Activated T-helper 1 cell treated with anti-CD3 and anti-CD28 coated beads, Interleukin-12 subunit alpha, Interleukin-12 subunit beta, Interleukin-2, Interleukin-4 antibody, amounts not matched to agents 30 ng/mL and 10 ng/mL and 1 ng/mL, durations not matched to agents 14 hours and 24 hours and 36 hours (primary cell): ENCODE data around the gene ZBTB25. TPM values are rescaled to one million over a fixed set of nuclear protein-coding genes. Genes with fewer than 3 reads are reported as not detected.

ENCODE experiments used
- DNase-seq: peaks from one replicate; pipeline ENCODE4 v3.0.0; 2021; ENCODE audit warnings: low spot score
- H3K27ac Mint-ChIP-seq: one replicate; pipeline ENCODE4 v1.8.0; 2021; ENCODE audit warnings: mild to moderate bottlenecking, mixed read lengths
- H3K27me3 Mint-ChIP-seq: one replicate; pipeline ENCODE4 v1.8.0; 2022; ENCODE audit warnings: mild to moderate bottlenecking, moderate library complexity, mixed read lengths; ENCODE audit not compliant: insufficient read depth
- H3K36me3 Mint-ChIP-seq: one replicate; pipeline ENCODE4 v1.8.0; 2021; ENCODE audit warnings: low read depth, mixed read lengths
- H3K4me1 Mint-ChIP-seq: one replicate; pipeline ENCODE4 v1.8.0; 2021; ENCODE audit warnings: low read depth, mixed read lengths
- H3K4me3 Mint-ChIP-seq: one replicate; pipeline ENCODE4 v1.8.0; 2021; ENCODE audit warnings: mild to moderate bottlenecking, moderate library complexity, mixed read lengths
- H3K9me3 Mint-ChIP-seq: one replicate; pipeline ENCODE4 v1.8.0; 2021; ENCODE audit warnings: mixed read lengths
- intact Hi-C: fragments of 100-400 bp; cut with micrococcal nuclease; formaldehyde crosslinking; loops from one replicate; pipeline ENCODE4 v1.15.1; 2024
- total RNA-seq: library from RNA; stranded (reverse); gene quantifications from 2 replicates; pipeline ENCODE4 v1.2.3, GENCODE V29; 2022

ZBTB25 gene
- total RNA-seq, 1 donor from 2014 or later: 19.6 TPM

DNA sequence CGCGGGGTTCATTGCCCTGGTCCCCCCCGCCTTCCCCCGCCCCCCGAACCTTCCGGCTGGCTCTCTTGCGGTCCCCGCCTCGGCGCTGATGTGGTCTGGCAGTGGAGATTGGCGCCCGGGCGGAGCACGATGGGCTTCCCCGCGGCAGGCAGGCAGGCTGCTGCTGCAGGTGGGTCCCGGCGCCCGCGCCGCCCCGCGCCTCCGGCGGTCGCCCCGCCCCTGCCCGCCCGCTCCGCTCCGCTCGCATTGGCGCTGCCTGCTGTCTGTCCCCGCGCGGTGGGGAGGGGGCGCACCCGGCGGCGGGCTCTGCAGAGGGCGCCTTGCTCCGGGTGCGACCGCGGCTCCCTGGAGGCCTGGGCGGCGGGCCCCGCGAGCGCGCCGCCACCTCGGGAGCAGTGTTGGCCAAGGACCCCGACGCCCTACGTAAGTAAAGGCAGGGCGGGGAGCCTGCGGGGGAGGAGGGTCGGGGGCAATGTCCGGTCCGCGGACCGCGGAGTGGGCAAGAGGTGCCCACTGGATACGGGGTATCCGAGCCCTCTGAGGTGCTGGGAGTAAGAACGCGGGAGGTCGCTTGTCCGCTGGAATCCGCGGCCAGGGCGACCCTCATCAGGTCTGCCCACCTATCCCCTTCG, 38.3 kb downstream of the ZBTB25 start, which contains the start of gene AKAP5:
TSS of gene AKAP5 (plus strand) at position 309 of the 632 bp plus-strand sequence. CDS start 2,896 bp downstream, outside the sequence.
- peaks cover 10% of the 10 kb centered on the region for H3K36me3 Mint-ChIP-seq
- peak within 1 kb of the TSS; percentile 88 for H3K27ac Mint-ChIP-seq
- H3K4me3 Mint-ChIP-seq: peak within 1 kb of the TSS; percentile 88
- intact Hi-C loops: loop anchor here (1.0 to 5.0 kb wide), 3 partner anchors 21 to 923 kb away; partner anchors contain the start of gene PPP2R5E
- H3K27me3 Mint-ChIP-seq: peaks cover 6% of the 10 kb centered on the region
- peak; percentile 62 for DNase-seq
- peaks cover 35% of the 10 kb centered on the region for H3K4me1 Mint-ChIP-seq
- H3K9me3 Mint-ChIP-seq: no peaks in the 10 kb centered on the region

DNA sequence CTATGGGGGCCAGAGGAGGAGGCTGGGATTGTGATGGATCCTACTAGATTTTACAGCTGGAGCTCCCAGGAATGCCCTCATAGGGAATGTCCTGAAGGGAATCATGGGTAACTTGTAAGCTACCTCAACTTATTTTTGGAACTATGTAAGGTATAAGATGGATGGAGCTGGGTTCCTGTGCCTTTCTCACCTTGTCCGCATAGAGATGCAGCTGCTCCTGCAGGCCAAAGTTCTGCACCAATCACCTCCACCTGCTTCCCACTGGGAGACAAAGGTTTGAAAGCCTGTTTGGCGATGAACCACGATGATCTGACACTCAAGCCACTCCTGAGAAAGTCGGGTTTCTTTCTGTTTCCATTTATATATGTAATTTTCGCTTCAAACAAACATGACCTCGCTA, 39.0 kb downstream of the ZBTB25 start:
- peaks cover 41% of the 10 kb centered on the region for H3K4me1 Mint-ChIP-seq
- DNase-seq: no peak
- intact Hi-C loops: loop anchor here (1.0 to 5.0 kb wide), 3 partner anchors 20 to 922 kb away; partner anchors contain the start of gene PPP2R5E
- H3K4me3 Mint-ChIP-seq: peak overlapping the region; percentile 88
- H3K27ac Mint-ChIP-seq: peak overlapping the region; percentile 88
- peaks cover 15% of the 10 kb centered on the region for H3K36me3 Mint-ChIP-seq
- H3K9me3 Mint-ChIP-seq: no peaks in the 10 kb centered on the region
- peaks cover 6% of the 10 kb centered on the region for H3K27me3 Mint-ChIP-seq

DNA sequence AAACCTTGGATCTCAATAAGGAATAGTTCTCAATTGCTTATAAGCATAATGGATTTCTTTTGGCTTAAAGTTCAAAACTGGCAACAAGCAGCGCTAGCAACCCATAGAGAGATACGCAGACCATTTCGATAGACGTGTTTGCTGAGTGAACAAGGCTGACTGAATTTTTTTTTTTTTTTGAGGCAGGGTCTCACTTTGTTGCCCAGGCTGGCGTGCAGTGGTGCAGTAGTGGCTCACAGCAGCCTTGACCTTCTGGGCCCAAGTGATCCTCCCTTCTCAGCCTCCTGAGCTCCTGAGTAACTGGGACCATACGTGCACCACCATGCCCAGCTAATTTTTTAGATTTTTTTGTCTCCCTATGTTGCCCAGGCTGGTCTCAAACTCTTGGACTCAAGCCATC, 39.8 kb downstream of the ZBTB25 start:
- Mint-ChIP-seq H3K9me3 (no peaks in the 10 kb centered on the region), H3K36me3 (peaks cover 23% of the 10 kb centered on the region), H3K4me3 (no peak overlapping the region), H3K4me1 (peaks cover 48% of the 10 kb centered on the region), H3K27me3 (peaks cover 6% of the 10 kb centered on the region), H3K27ac (no peak overlapping the region)
- intact Hi-C loops: loop anchor here (2.0 kb wide), 1 partner anchor 19 kb away; no protein-coding TSS in a partner anchor
- DNase-seq: no peak

DNA sequence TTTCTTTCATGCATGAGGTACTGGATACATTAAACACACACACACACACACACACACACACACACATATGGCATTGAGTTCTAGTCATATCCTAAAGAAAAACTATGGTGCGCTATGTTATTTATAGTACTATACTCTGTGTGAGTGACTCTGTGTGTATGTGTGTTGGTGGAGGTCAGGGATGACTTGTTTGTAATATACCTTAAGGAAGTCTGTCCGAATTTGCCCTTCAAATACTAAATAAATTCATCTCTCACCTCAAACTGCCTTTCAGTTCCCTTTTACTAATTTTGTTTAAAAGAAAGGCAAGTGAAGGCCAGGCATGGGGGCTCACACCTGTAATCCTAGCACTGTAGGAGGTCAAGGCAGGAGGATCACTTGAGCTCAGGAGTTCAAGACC, 40.4 kb downstream of the ZBTB25 start:
- Mint-ChIP-seq H3K4me1 (peaks cover 43% of the 10 kb centered on the region), H3K4me3 (no peak overlapping the region), H3K9me3 (no peaks in the 10 kb centered on the region), H3K27me3 (peaks cover 6% of the 10 kb centered on the region), H3K27ac (no peak overlapping the region), H3K36me3 (peaks cover 27% of the 10 kb centered on the region)
- intact Hi-C loops: no loop called here
- no peak for DNase-seq

DNA sequence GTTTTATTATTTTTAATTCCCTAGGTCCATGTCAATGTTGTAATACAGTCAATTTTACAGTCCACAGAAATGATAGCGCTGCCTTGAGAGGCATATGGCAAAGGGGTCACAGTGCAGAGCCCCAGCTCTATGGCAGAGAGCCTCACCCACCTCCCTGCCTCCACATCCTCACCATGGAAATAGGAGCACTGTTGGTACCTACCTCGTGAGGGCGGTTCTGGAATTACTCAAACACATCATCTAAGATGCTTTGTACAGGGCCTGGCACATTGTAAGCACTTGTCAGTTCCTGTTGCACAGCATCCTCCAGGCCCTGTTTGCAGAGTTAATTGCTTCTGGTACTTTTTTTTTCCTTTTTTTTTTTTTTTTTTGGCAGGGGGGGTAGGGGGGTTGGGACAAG, 42.4 kb downstream of the ZBTB25 start:
- intact Hi-C loops: no loop called here
- no peaks in the 10 kb centered on the region for H3K9me3 Mint-ChIP-seq

DNA sequence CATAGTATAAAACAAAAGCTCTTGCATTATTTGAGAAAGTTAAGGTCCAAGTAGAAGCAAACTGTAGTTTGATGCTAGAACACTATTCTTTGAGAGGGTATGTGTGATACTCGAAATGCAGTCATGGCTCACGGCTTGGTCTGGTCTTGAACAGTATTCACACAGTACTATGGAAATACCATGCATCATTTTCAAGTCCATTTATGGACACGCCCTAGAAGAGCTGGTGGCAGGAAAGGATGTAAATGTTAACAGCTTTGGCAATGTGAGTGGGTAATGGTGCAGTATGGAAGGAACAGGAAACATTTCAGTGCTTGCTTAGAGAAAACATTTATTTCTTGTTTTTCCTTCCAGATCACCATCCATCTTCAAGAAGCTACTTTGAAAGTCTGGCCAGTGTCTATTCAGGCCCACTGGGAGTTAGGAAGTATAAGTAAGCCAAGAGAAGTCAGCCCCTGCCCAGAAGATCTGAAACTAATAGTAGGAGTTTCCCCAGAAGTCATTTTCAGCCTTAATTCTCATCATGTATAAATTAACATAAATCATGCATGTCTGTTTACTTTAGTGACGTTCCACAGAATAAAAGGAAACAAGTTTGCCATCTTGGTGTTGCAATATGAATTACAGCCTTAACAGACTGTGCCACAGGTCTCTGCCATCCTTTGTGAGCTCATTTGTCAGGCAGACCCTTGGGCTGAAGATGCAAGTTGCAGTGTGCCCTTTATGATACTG, 44.1 kb downstream of the ZBTB25 start:
- no peak overlapping the region for H3K4me3 Mint-ChIP-seq
- intact Hi-C loops: no loop called here
- H3K4me1 Mint-ChIP-seq: peaks cover 19% of the 10 kb centered on the region
- no peaks in the 10 kb centered on the region for H3K27me3 Mint-ChIP-seq
- H3K27ac Mint-ChIP-seq: peak overlapping the region; percentile 36
- no peak for DNase-seq
- no peaks in the 10 kb centered on the region for H3K9me3 Mint-ChIP-seq
- peaks cover 37% of the 10 kb centered on the region for H3K36me3 Mint-ChIP-seq

More for the DNA sequence above, 42.4 kb downstream of the ZBTB25 start:
- DNase-seq: no peak
- Mint-ChIP-seq H3K4me1 (peaks cover 30% of the 10 kb centered on the region), H3K36me3 (peaks cover 29% of the 10 kb centered on the region), H3K4me3 (no peak overlapping the region), H3K27ac (peak overlapping the region; percentile 64), H3K27me3 (peaks cover 4% of the 10 kb centered on the region)

DNA sequence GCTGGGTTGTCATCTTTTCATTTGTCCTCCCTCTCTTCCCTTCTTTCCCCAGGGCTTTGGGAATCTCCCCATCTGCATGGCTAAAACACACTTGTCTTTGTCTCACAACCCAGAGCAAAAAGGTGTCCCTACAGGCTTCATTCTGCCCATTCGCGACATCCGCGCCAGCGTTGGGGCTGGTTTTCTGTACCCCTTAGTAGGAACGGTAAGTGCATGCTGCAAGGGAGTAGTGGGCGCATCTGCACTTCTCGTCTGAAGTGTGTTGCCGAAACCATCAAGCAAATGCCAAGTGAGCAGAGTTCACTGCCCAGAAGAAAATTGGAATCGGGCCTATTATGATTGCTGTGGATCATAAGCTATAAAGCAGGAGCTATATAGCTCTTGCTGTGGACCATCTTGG, 49.0 kb downstream of the ZBTB25 start:
- peaks cover 49% of the 10 kb centered on the region for H3K36me3 Mint-ChIP-seq
- H3K27ac Mint-ChIP-seq: no peak overlapping the region
- peaks cover 17% of the 10 kb centered on the region for H3K4me1 Mint-ChIP-seq
- H3K27me3 Mint-ChIP-seq: no peaks in the 10 kb centered on the region
- no peaks in the 10 kb centered on the region for H3K9me3 Mint-ChIP-seq
- intact Hi-C loops: no loop called here
- DNase-seq: no peak
- H3K4me3 Mint-ChIP-seq: no peak overlapping the region

DNA sequence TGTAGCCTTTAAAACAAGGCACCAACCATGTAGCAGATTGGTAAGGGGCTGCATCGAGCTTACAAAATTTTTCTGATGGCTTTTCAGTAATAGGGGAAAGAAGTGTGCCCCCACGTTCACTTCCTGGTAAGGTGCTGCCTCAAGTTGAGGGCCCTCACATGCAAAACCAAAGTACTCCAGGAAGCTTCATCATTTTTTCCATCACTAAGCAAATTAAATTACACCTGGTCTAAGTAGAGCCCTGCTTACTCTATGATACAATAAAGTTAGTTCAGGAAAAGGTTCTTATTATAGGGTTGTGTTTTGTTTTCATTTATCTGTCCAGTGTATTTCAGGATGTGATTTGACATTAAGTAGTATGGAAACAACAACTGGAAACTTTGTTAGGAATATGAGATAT, 53.4 kb downstream of the ZBTB25 start:
- H3K27ac Mint-ChIP-seq: peak overlapping the region; percentile 76
- H3K36me3 Mint-ChIP-seq: peaks cover 40% of the 10 kb centered on the region
- H3K4me1 Mint-ChIP-seq: peaks cover 20% of the 10 kb centered on the region
- no peaks in the 10 kb centered on the region for H3K27me3 Mint-ChIP-seq
- DNase-seq: no peak
- H3K4me3 Mint-ChIP-seq: no peak overlapping the region
- intact Hi-C loops: no loop called here
- H3K9me3 Mint-ChIP-seq: no peaks in the 10 kb centered on the region

DNA sequence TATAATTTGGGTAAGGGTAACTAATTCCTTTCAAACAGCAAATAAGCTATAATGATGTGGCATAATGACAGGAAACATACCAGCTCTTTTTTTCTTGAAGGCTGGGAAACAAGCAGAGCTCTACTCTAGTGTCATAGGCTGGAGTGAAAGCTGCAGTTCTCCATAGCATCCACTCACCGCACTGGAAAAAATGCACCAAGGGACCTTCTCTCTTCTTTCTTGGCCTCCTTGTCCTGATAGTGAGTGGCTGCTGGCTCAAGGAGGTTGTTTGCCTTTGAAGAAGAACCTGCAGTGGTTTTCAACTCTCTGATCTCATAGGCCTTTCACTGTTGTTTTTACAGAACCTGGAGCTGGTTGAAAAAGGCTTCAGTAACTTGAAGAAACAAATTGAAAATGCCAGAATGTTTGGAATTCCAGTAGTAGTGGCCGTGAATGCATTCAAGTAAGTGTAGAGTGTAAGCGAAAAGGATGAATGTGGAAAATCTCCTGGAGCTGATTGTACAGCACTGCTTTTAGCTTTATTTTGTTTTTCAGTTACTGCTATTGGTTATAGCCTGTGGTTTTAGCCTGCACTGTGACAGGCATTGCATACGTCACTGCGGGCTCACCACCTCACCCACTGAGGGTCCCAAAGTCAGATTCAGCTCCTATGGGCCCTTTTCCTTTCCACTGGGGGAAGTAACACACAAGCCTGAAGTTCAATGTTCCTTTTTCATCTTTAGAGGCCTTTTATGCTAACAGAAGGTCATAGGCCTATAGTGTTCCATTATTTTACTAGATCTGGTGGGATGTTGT, 55.6 kb downstream of the ZBTB25 start:
- Mint-ChIP-seq H3K27ac (peak overlapping the region; percentile 64), H3K36me3 (peaks cover 39% of the 10 kb centered on the region), H3K4me1 (peaks cover 33% of the 10 kb centered on the region), H3K9me3 (no peaks in the 10 kb centered on the region), H3K4me3 (no peak overlapping the region), H3K27me3 (no peaks in the 10 kb centered on the region)
- intact Hi-C loops: no loop called here
- DNase-seq: no peak

DNA sequence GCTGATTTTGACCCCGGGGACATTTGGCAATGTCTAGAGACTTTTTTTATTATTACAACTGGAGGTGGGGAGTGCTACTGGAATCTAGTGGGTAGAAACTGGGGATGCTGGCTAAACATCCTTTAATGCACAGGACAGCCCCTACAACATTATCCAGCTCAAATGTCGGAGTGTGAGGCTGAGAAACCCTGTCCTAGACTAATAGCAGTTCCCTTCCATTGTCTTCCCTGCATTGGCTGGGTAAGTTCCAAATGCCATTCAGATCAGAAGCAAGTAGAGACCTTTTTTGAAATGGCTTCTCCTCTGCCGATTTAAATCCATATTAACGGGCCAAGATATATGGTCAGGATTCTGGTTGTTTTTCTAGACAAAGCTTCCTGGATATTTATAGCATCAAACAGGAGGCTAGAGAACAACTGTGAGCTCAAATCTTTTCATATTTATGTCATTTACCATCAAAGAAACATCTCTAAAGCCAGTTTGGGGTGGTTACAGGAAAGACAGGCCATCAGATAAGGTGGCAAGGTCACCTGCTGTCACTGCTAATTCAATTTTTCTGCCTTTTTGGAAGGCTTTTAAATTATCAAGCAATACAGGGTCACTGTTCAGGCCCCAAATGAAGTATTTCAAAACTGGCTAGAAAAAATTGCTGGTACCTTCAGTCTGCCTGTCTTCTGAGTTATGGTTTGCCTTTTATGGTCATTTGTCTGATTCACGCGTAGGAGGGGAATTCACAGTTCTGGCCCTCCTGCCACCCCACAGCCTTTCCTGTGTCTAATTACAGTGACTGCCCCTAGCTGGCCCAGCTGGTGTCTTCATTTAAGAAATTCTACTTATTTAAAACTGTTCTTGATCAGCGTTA, 58.4 kb downstream of the ZBTB25 start:
- Mint-ChIP-seq H3K27me3 (no peaks in the 10 kb centered on the region), H3K4me1 (peaks cover 28% of the 10 kb centered on the region), H3K36me3 (peaks cover 48% of the 10 kb centered on the region), H3K27ac (peak overlapping the region; percentile 87), H3K4me3 (peak overlapping the region; percentile 68), H3K9me3 (no peaks in the 10 kb centered on the region)
- intact Hi-C loops: loop anchor here (2.0 kb wide), 4 partner anchors 14 to 58 kb away; partner anchors contain the start of genes AKAP5, MTHFD1 and ZBTB25
- DNase-seq: peak; percentile 43

DNA sequence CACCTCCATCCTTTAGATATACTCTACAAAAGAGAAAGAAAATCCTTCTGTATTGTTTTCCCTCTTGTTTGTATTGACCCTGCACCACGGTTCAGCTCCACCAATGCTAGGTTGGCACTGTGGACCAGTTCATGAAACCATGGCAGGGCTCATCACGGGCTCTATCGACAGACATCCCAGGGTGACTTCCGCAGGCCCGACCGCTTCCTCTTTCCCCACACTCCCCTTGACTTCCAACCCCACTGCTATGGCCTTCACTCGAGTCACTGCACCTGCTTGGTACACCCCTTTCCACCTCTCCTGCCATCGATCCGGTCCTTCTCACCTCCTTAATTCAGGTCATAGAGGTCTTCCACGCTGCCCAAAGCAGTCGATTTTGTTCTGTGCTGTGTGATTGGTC, 59.5 kb downstream of the ZBTB25 start:
- H3K36me3 Mint-ChIP-seq: peaks cover 51% of the 10 kb centered on the region
- DNase-seq: no peak
- H3K27me3 Mint-ChIP-seq: no peaks in the 10 kb centered on the region
- no peak overlapping the region for H3K4me3 Mint-ChIP-seq
- intact Hi-C loops: loop anchor here (2.0 kb wide), 4 partner anchors 13 to 59 kb away; partner anchors contain the start of genes AKAP5, MTHFD1 and ZBTB25
- H3K27ac Mint-ChIP-seq: peak overlapping the region; percentile 87
- H3K9me3 Mint-ChIP-seq: no peaks in the 10 kb centered on the region
- H3K4me1 Mint-ChIP-seq: peaks cover 27% of the 10 kb centered on the region
